Effector memory CD8-positive, alpha-beta T cell (primary cell): ENCODE data around the gene GFI1B.

Experiments
- ATAC-seq: fragments of 150-1000 bp; cut with Tn5 transposase; replicated peaks from 2 replicates; pipeline ENCODE4 v1.10.0; 2021; ENCODE audit warnings: mild to moderate bottlenecking, moderate library complexity
- DNase-seq, 3 experiments: peaks; one replicate each; pipeline ENCODE4 v3.0.0; 2021
- H3K27ac Mint-ChIP-seq, 2 donors: one replicate each; pipeline ENCODE4 v1.8.0; 2022; ENCODE audit warnings: mild to moderate bottlenecking in 2 of 2, mixed read lengths in 2 of 2, moderate library complexity in 2 of 2
- H3K27me3 Mint-ChIP-seq, 2 donors: one replicate each; pipeline ENCODE4 v1.8.0; 2022; ENCODE audit warnings: mixed read lengths in 2 of 2
- H3K36me3 Mint-ChIP-seq: one replicate; pipeline ENCODE4 v1.8.0; 2022; ENCODE audit warnings: mild to moderate bottlenecking, moderate library complexity, mixed read lengths; ENCODE audit not compliant: insufficient read depth
- H3K4me1 Mint-ChIP-seq, 2 donors: one replicate each; pipeline ENCODE4 v1.8.0; 2022; ENCODE audit warnings: low read depth in 2 of 2, mixed read lengths in 2 of 2
- H3K4me3 Mint-ChIP-seq, 2 donors: one replicate each; pipeline ENCODE4 v1.8.0; 2022; ENCODE audit warnings: mild to moderate bottlenecking in 2 of 2, mixed read lengths in 2 of 2, moderate library complexity in 2 of 2
- H3K9me3 Mint-ChIP-seq, 2 donors: one replicate each; pipeline ENCODE4 v1.8.0; 2022; ENCODE audit warnings: mixed read lengths in 2 of 2
- total RNA-seq, 9 experiments: gene quantifications; one replicate each; lab custom pipeline; 2026; lab: John Stamatoyannopoulos, UW

Gene GFI1B
- total RNA-seq: 0 to 0.19 (median 0.07) reads per million in 9 experiments

DNA sequence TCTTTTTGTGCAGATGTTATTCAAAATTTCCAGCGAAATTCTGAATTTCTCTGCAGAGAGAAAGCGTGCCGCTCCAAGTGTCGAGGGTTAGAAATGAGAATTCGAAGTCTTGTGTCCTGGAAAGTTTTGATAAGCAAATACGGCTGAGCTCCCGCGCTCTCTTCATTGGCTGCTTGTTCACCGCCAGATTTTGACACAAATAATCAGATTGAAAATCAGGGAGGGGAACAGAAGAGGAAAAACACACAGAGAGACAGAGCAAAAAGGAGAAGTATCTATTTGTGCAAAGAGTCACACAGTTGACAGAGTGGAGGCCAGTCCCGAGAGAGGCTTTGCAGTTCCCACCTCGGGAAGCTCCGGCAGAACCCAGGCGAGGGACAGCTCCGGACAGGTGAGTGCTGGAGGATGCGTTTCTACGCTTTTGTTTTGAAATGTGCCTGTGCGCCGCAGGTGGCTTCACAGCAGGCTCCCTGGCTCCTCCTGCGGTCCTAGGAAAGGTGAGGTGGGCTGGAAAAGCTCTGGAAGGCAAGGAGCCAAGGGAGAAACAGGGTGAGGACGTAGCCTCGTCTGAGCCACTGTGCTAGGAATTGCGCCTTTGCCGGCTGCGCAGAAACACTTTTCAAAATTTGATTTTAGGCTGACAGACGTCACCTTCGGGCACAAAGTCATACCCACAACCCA lies at the start of gene GFI1B:
TSS of gene GFI1B (plus strand) at position 244 of the 681 bp plus-strand sequence. CDS start 7,985 bp downstream, outside the sequence.
- ATAC-seq: no peak
- Mint-ChIP-seq H3K27me3 (peaks cover 57 to 83% of the 10 kb centered on the region in 2 donors), H3K9me3 (no peaks in the 10 kb centered on the region), H3K4me3 (peak within 1 kb of the TSS in 1 of 2 donors; percentile 33), H3K36me3 (no peaks in the 10 kb centered on the region), H3K27ac (no peak within 1 kb of the TSS), H3K4me1 (peaks cover 0 to 6% of the 10 kb centered on the region in 2 donors)
- DNase-seq: no peak

DNA sequence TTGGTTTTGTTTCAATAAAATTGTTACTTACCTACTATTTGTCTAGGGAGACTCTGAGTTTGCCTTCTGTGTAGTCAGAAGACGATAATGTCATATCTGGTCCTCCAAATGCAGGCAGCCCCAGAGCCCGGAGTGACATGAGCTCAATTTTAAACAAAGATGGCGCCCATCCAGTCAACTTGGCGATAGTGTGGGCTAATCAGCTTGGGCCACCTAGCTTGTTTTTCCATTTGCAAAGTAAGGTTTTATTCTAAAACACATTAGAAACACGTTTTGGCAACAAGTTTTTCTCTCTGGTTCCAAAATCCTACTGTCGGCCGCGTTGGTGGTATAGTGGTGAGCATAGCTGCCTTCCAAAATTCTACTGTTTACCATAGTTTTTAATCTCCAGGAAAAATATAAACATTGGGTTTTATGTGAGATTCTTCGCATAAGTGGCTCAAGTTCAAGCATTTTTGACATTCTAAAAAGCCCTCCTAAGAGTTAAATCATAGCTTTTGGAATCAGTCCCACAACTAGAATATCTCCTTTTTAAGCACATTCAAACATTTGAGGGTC lies 47.2 kb upstream of the GFI1B start:
- H3K4me3 Mint-ChIP-seq: no peak overlapping the region
- H3K36me3 Mint-ChIP-seq: peaks cover 28% of the 10 kb centered on the region
- peaks cover 11 to 12% of the 10 kb centered on the region in 2 donors for H3K4me1 Mint-ChIP-seq
- no peak for ATAC-seq
- no peaks in the 10 kb centered on the region for H3K27me3 Mint-ChIP-seq
- H3K27ac Mint-ChIP-seq: no peak overlapping the region
- DNase-seq: no peak
- no peaks in the 10 kb centered on the region for H3K9me3 Mint-ChIP-seq

GRCh38 chr9:132935026-132935425 lies 43.5 kb upstream of the GFI1B start:
- no peak for DNase-seq
- H3K27me3 Mint-ChIP-seq: no peaks in the 10 kb centered on the region
- H3K4me1 Mint-ChIP-seq: peaks cover 12 to 19% of the 10 kb centered on the region in 2 donors
- no peaks in the 10 kb centered on the region for H3K9me3 Mint-ChIP-seq
- peaks cover 4% of the 10 kb centered on the region for H3K36me3 Mint-ChIP-seq
- no peak overlapping the region for H3K4me3 Mint-ChIP-seq
- ATAC-seq: no peak
- H3K27ac Mint-ChIP-seq: no peak overlapping the region

DNA sequence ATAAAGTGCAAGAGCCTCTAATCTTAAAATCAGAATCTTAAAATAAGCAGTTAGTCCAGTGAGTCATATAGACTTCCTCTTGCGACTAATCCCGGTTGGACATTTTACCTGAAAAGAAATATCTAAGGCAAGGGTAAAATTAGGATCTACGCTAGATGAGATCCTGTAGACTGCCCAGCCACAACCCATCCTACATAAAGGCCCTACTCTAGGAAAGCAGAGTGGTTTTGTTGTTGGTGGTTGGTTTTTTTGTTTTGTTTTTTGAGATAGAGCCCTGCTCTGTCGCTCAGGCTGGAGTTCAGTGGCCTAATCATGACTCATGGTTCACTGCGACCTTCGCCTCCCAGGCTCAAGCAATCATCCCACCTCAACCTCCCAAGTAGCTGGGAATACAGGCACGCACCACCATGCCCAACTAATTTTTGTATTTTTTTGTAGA lies 41.0 kb upstream of the GFI1B start:
- Mint-ChIP-seq H3K4me3 (no peak overlapping the region), H3K9me3 (no peaks in the 10 kb centered on the region), H3K36me3 (no peaks in the 10 kb centered on the region), H3K27me3 (no peaks in the 10 kb centered on the region), H3K4me1 (peaks cover 8 to 16% of the 10 kb centered on the region in 2 donors), H3K27ac (no peak overlapping the region)
- no peak for DNase-seq
- ATAC-seq: no peak

- Mint-ChIP-seq H3K9me3 (no peaks in the 10 kb centered on the region), H3K4me3 (no peak overlapping the region), H3K27me3 (no peaks in the 10 kb centered on the region), H3K4me1 (peaks cover 12 to 22% of the 10 kb centered on the region in 2 donors), H3K27ac (no peak overlapping the region), H3K36me3 (peaks cover under 1% of the 10 kb centered on the region)
- ATAC-seq (no peak), DNase-seq (no peak)
These were observed 39.3 kb upstream of the GFI1B start for GRCh38 chr9:132939169-132939568.

DNA sequence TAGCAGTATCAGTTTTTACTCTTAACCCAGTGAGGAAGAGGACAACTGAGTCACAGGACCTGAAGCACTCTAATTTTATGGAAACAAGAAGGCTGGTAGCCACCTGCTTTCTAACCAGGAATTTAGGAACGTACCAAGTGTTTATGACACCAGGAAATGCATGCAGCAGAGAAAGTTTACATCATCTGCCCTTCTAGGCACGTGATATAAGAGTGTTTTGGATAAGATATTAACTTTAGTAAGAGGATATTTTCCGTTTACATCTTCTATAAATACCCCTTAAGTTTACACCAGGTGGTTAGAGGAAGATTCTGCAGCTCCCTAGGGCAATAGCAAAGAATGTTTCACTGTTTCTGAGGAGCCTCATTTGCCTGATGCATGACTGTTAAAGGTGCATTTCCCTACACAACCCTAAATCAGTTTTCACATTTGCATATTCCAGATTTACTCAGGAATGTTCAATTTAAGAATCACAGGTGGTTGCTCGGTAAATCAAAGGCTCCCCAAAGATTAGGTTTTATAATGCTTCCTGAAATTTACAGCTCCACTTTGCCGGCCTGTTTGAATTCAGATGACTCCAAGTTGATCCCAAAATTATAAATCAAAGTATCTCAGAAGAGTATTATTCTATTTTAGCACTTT lies 35.8 kb upstream of the GFI1B start:
- H3K27me3 Mint-ChIP-seq: no peaks in the 10 kb centered on the region
- ATAC-seq (no peak), DNase-seq (no peak)
- peaks cover 0 to 3% of the 10 kb centered on the region in 2 donors for H3K9me3 Mint-ChIP-seq
- peak overlapping the region in 1 of 2 donors; percentile 100 for H3K27ac Mint-ChIP-seq
- H3K4me3 Mint-ChIP-seq: peak overlapping the region; percentile 96 to 98
- peaks cover 21 to 29% of the 10 kb centered on the region in 2 donors for H3K4me1 Mint-ChIP-seq
- peaks cover 10% of the 10 kb centered on the region for H3K36me3 Mint-ChIP-seq

- Mint-ChIP-seq H3K9me3 (peaks cover 0 to 3% of the 10 kb centered on the region in 2 donors), H3K4me3 (peak overlapping the region; percentile 96 to 98), H3K4me1 (peaks cover 21 to 23% of the 10 kb centered on the region in 2 donors), H3K27me3 (no peaks in the 10 kb centered on the region), H3K27ac (peak overlapping the region; percentile 100), H3K36me3 (peaks cover 10% of the 10 kb centered on the region)
- DNase-seq (peak in 2 of 3 experiments; percentile 3 to 6), ATAC-seq (no peak)
These were observed 34.7 kb upstream of the GFI1B start for GRCh38 chr9:132943651-132944293.

DNA sequence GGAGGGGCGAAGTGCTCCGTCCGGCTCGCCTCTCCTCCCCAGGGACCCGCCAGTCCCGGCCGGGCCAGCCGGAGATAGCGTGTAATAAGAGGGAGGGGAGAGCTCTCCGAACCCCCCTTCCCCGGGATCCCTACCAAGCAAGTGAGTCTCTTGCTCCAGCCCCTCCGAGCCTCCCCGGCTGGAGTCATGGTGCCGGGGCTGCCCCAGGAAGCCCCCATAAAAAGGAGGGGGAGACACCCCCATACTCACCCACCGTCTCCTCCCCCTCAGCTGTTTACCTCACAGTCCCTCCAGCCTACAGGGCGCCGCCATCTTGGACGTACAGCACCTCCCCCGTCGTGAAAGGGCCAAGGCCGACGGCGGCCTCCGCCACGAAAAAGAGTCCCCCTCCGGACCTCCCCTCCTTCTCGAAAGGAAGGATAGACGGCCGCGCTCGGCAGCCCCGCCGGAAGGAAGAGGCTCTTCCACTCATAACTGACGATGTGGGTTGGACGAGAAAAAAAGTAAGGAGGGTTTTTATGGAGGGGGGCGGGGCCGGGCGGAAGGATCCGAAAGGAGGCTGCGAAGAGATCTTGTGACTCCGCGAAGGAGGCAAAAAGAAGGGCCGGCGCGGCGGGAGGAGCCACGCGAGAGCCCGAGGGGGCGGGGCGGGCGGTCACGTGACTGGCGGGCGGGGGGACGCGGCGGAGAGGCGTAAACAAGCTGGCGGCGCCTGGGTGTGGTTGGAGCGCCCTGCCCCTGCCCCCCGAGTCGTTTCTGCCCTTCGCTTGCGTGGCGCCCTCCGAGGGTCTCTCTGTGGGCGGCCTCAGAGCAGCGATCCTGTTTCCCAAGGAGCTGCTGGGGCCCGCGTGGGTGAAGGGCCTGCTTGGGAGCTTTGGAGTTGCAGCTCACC lies 34.0 kb upstream of the GFI1B start, which contains the start of gene TSC1:
TSS of gene TSC1 (minus strand) at position 323 of the 892 bp plus-strand sequence. CDS start 15,744 bp downstream, outside the sequence.
- peak within 1 kb of the TSS; percentile 96 to 98 for H3K4me3 Mint-ChIP-seq
- H3K9me3 Mint-ChIP-seq: peaks cover 0 to 3% of the 10 kb centered on the region in 2 donors
- DNase-seq: peak; percentile 94 to 96 (median 95)
- peaks cover 21 to 22% of the 10 kb centered on the region in 2 donors for H3K4me1 Mint-ChIP-seq
- peaks cover 10% of the 10 kb centered on the region for H3K36me3 Mint-ChIP-seq
- H3K27me3 Mint-ChIP-seq: no peaks in the 10 kb centered on the region
- peak within 1 kb of the TSS; percentile 100 for H3K27ac Mint-ChIP-seq
- ATAC-seq: peak; percentile 89

GRCh38 chr9:132945186-132946130 lies 33.0 kb upstream of the GFI1B start:
- H3K9me3 Mint-ChIP-seq: peaks cover 0 to 3% of the 10 kb centered on the region in 2 donors
- peaks cover 21 to 22% of the 10 kb centered on the region in 2 donors for H3K4me1 Mint-ChIP-seq
- no peaks in the 10 kb centered on the region for H3K27me3 Mint-ChIP-seq
- peaks cover 10% of the 10 kb centered on the region for H3K36me3 Mint-ChIP-seq
- ATAC-seq (peak; percentile 25), DNase-seq (no peak)
- H3K27ac Mint-ChIP-seq: peak overlapping the region; percentile 100
- H3K4me3 Mint-ChIP-seq: peak overlapping the region; percentile 96 to 98

DNA sequence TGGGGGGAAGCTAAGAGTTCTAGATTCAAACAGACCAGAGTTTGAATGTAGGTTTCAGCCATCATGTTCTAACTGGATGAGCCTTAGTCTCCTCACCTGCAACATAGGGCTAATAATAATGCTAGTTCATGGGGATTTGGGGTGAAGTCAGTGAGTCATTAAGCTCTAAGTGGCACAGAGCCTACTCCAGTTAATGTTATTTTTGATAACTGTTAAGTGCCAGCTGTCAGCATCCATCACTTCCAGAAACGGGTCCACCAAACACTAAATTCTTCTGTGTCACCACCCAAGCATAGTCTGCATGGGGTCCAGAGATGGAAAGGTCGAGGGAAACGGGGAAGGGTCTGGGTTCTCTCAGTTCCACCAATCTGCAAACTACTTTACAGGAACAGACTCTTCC lies 32.3 kb upstream of the GFI1B start:
- Mint-ChIP-seq H3K9me3 (peaks cover 0 to 3% of the 10 kb centered on the region in 2 donors), H3K4me3 (no peak overlapping the region), H3K27ac (peak overlapping the region in 1 of 2 donors; percentile 49), H3K36me3 (peaks cover 10% of the 10 kb centered on the region), H3K27me3 (no peaks in the 10 kb centered on the region), H3K4me1 (peaks cover 21 to 22% of the 10 kb centered on the region in 2 donors)
- no peak for ATAC-seq
- DNase-seq: no peak

DNA sequence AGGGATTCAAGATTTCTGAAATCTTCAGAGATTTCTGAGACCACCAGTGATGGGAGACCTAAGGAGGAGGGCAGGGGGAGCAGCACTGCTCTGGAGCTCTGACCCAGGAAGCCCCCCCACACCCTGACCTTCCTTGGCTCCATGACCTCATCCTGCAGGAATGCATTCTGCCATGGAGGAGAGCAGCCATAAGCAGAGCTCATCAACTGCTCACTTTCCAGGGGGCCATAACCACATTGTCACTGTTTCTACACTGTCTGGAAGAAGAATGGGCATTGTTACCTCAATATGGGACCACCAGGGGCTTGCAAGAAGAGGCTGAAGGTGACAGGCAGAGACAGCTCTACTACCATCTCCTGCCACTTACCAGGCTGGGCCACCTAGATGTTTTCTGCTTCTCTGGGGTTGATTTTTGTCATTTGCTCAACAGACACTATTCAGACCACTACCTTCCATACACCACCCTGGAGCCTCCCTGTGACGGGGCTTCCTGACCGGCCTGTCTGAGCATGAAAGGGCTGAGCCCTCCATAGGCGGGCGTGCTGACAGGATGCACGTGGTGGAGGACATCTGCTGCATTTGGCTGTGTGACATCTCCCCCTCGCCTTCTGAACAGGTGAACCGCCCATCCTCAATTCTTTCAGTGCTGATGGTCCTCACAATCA lies 31.7 kb upstream of the GFI1B start:
- Mint-ChIP-seq H3K9me3 (peaks cover 0 to 3% of the 10 kb centered on the region in 2 donors), H3K27ac (no peak overlapping the region), H3K4me3 (no peak overlapping the region), H3K4me1 (peaks cover 21 to 22% of the 10 kb centered on the region in 2 donors), H3K36me3 (peaks cover 10% of the 10 kb centered on the region), H3K27me3 (no peaks in the 10 kb centered on the region)
- DNase-seq: no peak
- no peak for ATAC-seq
